HepG2 (cell line): Measurements from ENCODE around the gene SEPTIN3. TPM values are rescaled to one million over a fixed set of nuclear protein-coding genes. Genes with fewer than 3 reads are reported as not detected.

ENCODE experiments used
- CBX5 ChIP-seq: sonication (generic); formaldehyde crosslinking; IDR thresholded peaks from 2 replicates; pipeline ENCODE4 v1.4.0; 2020; ENCODE audit warnings: missing genetic modification reagents, borderline replicate concordance
- CEBPB ChIP-seq: IDR thresholded peaks from 2 replicates; pipeline ENCODE4 v1.6.1; 2011; ENCODE audit warnings: low read depth, low read length, improper control_type of control experiment, borderline replicate concordance
- GTF2F1 ChIP-seq: fragments of 150-350 bp; IDR thresholded peaks from 2 replicates; pipeline ENCODE4 v1.6.1; 2014; ENCODE audit warnings: low read length
- HES4 ChIP-seq: sonication (generic); formaldehyde crosslinking; IDR thresholded peaks from 2 replicates; pipeline ENCODE4 v1.9.0; 2021; ENCODE audit warnings: mild to moderate bottlenecking, missing genetic modification reagents, borderline replicate concordance
- KAT7 ChIP-seq: IDR thresholded peaks from 2 replicates; pipeline ENCODE4 v1.6.1; 2018; ENCODE audit warnings: borderline replicate concordance, missing compliant biosample characterization
- NCOA5 ChIP-seq: sonication (generic); formaldehyde crosslinking; IDR thresholded peaks from 2 replicates; pipeline ENCODE4 v1.4.0; 2020; ENCODE audit warnings: missing genetic modification reagents
- POGZ ChIP-seq: sonication (generic); formaldehyde crosslinking; IDR thresholded peaks from 2 replicates; pipeline ENCODE4 v1.4.0; 2020; ENCODE audit warnings: mild to moderate bottlenecking, missing genetic modification reagents
- RELA ChIP-seq: sonication (generic); formaldehyde crosslinking; IDR thresholded peaks from 2 replicates; pipeline ENCODE4 v1.4.0; 2020; ENCODE audit warnings: missing genetic modification reagents
- SMAD3 ChIP-seq: sonication (generic); formaldehyde crosslinking; IDR thresholded peaks from 2 replicates; pipeline ENCODE4 v1.4.0; 2020; ENCODE audit warnings: missing genetic modification reagents
- SPEN ChIP-seq: sonication (generic); formaldehyde crosslinking; IDR thresholded peaks from 2 replicates; pipeline ENCODE4 v1.5.1; 2020; ENCODE audit warnings: low read depth, mild to moderate bottlenecking, missing genetic modification reagents
- ZBTB8A ChIP-seq: sonication (generic); formaldehyde crosslinking; IDR thresholded peaks from 2 replicates; pipeline ENCODE4 v1.4.0; 2020; ENCODE audit warnings: mild to moderate bottlenecking, low read depth, missing genetic modification reagents, borderline replicate concordance
- ZNF17 ChIP-seq: sonication (generic); formaldehyde crosslinking; IDR thresholded peaks from 2 replicates; pipeline ENCODE4 v1.5.0; 2020; ENCODE audit warnings: mild to moderate bottlenecking, missing genetic modification reagents
- ZNF577 ChIP-seq: sonication (generic); formaldehyde crosslinking; IDR thresholded peaks from 2 replicates; pipeline ENCODE4 v1.4.0; 2020; ENCODE audit warnings: mild to moderate bottlenecking, low read depth, missing genetic modification reagents, borderline replicate concordance
- ZNF747 ChIP-seq: sonication (generic); formaldehyde crosslinking; IDR thresholded peaks from 2 replicates; pipeline ENCODE4 v1.8.1; 2023; ENCODE audit warnings: missing genetic modification reagents, mild to moderate bottlenecking, borderline replicate concordance
- ZNF878 ChIP-seq: sonication (generic); formaldehyde crosslinking; IDR thresholded peaks from 2 replicates; pipeline ENCODE4 v1.8.1; 2023; ENCODE audit warnings: mild to moderate bottlenecking, missing genetic modification reagents, moderate library complexity
- polyA plus RNA-seq, 8 experiments: library from polyadenylated mRNA; depleted of rRNA in 3 of 8; stranded (reverse) in 7 of 8; unstranded in 1 of 8; fragments of >200 nt; fragmentation: Illumina TruSeq in 4 of 8; extraction: Trizol in 4 of 8; gene quantifications; 2 replicates each; pipeline versions ENCODE4 v1.2.1 to v1.2.3, GENCODE V29; 2011 to 2016; ENCODE audit warnings: low read depth in 4 of 8, missing spikeins in 1 of 8, mixed read lengths in 1 of 8; ENCODE audit not compliant: insufficient read depth in 1 of 8
- total RNA-seq, 5 experiments: library from RNA; depleted of rRNA; stranded (reverse); fragments of >200 nt; fragmentation: Illumina TruSeq; extraction: Trizol; gene quantifications; 2 replicates each; pipeline ENCODE4 v1.2.3, GENCODE V29; 2016; ENCODE audit warnings: low read depth in 1 of 5
- TF ChIP-seq, protein P1 (sequence below): sonication (generic); formaldehyde crosslinking; IDR thresholded peaks from 2 replicates; pipeline ENCODE4 v1.8.1; 2023; ENCODE audit warnings: mild to moderate bottlenecking, missing genetic modification reagents
- TF ChIP-seq, protein P2 (sequence below): sonication (generic); formaldehyde crosslinking; IDR thresholded peaks from 2 replicates; pipeline ENCODE4 v1.4.0; 2020; ENCODE audit warnings: missing genetic modification reagents
- TF ChIP-seq, protein P3 (sequence below): fragments of 450-650 bp; IDR thresholded peaks from 2 replicates; pipeline ENCODE4 v1.6.1; 2016
- TF ChIP-seq, protein P4 (sequence below): sonication (generic); formaldehyde crosslinking; IDR thresholded peaks from 2 replicates; pipeline ENCODE4 v1.5.0; 2020; ENCODE audit warnings: mild to moderate bottlenecking, missing genetic modification reagents
- TF ChIP-seq, protein P5 (sequence below): sonication (generic); formaldehyde crosslinking; IDR thresholded peaks from 2 replicates; pipeline ENCODE4 v1.4.0; 2020; ENCODE audit warnings: missing genetic modification reagents

Gene SEPTIN3
- total and polyA plus RNA-seq, 2 of the 13 experiments (the other 11 are each of a cell fraction or from before 2014, with no cell fraction given): 0.04 TPM; not detected in 1

DNA sequence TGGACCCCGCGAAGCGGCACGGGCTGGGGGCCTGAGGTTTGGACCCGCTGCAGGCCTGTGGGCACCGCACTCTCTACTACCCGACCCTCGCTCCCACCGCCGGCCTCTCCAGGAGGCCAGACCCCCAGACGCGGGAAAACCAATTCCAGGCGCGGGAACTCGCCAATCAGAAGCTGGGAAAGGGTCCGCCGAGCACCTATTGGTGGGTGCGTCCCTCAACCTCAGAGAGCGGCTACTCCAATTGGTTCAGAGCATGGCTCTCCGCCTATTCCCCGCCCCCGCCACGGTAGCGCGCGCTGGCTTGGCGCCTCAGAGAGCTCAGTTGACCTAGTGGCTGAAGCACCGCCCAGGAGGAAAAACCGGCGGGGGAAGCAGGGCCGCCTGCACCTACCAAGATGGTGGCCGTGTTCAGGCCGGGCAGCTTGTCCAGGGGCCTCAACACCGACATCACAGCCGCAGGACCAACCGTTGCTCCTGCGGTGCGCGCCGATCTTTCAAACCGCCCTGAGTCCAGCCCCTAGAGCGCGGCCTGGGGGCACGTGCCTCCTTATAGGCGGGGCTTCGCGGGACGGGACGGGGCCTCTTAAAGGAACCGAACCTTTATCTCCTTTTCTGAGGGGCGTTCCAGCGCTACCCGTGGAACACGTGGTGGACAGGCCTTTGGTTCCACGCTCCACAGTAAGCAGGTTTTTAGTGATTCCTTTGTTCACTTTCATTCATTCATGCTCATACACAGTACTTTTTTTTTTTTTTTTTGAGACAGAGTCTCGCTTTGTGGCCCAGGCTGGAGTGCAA lies 22.4 kb upstream of the SEPTIN3 start, which contains the start of gene CENPM (continued):
- TF ChIP-seq RELA (CRISPR knock-in tag) (no peak), SPEN (CRISPR knock-in tag) (peak; percentile 27; the same call in 1 of the 2 replicates), ZBTB8A (CRISPR knock-in tag) (peak; percentile 93; the same call in 1 of the 2 replicates), ZNF747 (peak; percentile 65; the same call in 1 of the 2 replicates), ZNF17 (no peak), KAT7 (no peak), ZNF878 (peak; percentile 98), GTF2F1 (no peak), ZNF577 (CRISPR knock-in tag) (0 out of 2 replicates have a peak, but pooled peaks have one; percentile 71), NCOA5 (no peak), CBX5 (no peak), CEBPB (no peak), SMAD3 (CRISPR knock-in tag) (no peak), HES4 (CRISPR knock-in tag) (peak; percentile 37; the same call in 1 of the 2 replicates), POGZ (CRISPR knock-in tag) (no peak; the same call in none of the 2 replicates)
- TF ChIP-seq, protein P1, sequence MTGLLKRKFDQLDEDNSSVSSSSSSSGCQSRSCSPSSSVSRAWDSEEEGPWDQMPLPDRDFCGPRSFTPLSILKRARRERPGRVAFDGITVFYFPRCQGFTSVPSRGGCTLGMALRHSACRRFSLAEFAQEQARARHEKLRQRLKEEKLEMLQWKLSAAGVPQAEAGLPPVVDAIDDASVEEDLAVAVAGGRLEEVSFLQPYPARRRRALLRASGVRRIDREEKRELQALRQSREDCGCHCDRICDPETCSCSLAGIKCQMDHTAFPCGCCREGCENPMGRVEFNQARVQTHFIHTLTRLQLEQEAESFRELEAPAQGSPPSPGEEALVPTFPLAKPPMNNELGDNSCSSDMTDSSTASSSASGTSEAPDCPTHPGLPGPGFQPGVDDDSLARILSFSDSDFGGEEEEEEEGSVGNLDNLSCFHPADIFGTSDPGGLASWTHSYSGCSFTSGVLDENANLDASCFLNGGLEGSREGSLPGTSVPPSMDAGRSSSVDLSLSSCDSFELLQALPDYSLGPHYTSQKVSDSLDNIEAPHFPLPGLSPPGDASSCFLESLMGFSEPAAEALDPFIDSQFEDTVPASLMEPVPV (CRISPR knock-in tag): peak; percentile 77; the same call in 1 of the 2 replicates
- TF ChIP-seq, protein P2, sequence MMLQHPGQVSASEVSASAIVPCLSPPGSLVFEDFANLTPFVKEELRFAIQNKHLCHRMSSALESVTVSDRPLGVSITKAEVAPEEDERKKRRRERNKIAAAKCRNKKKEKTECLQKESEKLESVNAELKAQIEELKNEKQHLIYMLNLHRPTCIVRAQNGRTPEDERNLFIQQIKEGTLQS (CRISPR knock-in tag): no peak
- TF ChIP-seq, protein P3, sequence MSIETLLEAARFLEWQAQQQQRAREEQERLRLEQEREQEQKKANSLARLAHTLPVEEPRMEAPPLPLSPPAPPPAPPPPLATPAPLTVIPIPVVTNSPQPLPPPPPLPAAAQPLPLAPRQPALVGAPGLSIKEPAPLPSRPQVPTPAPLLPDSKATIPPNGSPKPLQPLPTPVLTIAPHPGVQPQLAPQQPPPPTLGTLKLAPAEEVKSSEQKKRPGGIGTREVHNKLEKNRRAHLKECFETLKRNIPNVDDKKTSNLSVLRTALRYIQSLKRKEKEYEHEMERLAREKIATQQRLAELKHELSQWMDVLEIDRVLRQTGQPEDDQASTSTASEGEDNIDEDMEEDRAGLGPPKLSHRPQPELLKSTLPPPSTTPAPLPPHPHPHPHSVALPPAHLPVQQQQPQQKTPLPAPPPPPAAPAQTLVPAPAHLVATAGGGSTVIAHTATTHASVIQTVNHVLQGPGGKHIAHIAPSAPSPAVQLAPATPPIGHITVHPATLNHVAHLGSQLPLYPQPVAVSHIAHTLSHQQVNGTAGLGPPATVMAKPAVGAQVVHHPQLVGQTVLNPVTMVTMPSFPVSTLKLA: peak; percentile 76
- TF ChIP-seq, protein P4, sequence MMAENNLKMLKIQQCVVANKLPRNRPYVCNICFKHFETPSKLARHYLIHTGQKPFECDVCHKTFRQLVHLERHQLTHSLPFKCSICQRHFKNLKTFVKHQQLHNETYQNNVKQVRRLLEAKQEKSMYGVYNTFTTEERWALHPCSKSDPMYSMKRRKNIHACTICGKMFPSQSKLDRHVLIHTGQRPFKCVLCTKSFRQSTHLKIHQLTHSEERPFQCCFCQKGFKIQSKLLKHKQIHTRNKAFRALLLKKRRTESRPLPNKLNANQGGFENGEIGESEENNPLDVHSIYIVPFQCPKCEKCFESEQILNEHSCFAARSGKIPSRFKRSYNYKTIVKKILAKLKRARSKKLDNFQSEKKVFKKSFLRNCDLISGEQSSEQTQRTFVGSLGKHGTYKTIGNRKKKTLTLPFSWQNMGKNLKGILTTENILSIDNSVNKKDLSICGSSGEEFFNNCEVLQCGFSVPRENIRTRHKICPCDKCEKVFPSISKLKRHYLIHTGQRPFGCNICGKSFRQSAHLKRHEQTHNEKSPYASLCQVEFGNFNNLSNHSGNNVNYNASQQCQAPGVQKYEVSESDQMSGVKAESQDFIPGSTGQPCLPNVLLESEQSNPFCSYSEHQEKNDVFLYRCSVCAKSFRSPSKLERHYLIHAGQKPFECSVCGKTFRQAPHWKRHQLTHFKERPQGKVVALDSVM: peak; percentile 87
- TF ChIP-seq, protein P5, sequence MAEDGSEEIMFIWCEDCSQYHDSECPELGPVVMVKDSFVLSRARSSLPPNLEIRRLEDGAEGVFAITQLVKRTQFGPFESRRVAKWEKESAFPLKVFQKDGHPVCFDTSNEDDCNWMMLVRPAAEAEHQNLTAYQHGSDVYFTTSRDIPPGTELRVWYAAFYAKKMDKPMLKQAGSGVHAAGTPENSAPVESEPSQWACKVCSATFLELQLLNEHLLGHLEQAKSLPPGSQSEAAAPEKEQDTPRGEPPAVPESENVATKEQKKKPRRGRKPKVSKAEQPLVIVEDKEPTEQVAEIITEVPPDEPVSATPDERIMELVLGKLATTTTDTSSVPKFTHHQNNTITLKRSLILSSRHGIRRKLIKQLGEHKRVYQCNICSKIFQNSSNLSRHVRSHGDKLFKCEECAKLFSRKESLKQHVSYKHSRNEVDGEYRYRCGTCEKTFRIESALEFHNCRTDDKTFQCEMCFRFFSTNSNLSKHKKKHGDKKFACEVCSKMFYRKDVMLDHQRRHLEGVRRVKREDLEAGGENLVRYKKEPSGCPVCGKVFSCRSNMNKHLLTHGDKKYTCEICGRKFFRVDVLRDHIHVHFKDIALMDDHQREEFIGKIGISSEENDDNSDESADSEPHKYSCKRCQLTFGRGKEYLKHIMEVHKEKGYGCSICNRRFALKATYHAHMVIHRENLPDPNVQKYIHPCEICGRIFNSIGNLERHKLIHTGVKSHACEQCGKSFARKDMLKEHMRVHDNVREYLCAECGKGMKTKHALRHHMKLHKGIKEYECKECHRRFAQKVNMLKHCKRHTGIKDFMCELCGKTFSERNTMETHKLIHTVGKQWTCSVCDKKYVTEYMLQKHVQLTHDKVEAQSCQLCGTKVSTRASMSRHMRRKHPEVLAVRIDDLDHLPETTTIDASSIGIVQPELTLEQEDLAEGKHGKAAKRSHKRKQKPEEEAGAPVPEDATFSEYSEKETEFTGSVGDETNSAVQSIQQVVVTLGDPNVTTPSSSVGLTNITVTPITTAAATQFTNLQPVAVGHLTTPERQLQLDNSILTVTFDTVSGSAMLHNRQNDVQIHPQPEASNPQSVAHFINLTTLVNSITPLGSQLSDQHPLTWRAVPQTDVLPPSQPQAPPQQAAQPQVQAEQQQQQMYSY (CRISPR knock-in tag): no peak
